NCI-H1694 (cell line): ENCODE measurements around the gene TAF6L.
"Not testable (repeated sequence)": the region's sequence is repeated elsewhere in the genome, so short reads cannot be mapped to it uniquely, and the experiment has no call there.

Source experiments
- DNase-seq: peaks from one replicate; lab custom pipeline; 2025; lab: John Stamatoyannopoulos, UW

Gene TAF6L

DNA sequence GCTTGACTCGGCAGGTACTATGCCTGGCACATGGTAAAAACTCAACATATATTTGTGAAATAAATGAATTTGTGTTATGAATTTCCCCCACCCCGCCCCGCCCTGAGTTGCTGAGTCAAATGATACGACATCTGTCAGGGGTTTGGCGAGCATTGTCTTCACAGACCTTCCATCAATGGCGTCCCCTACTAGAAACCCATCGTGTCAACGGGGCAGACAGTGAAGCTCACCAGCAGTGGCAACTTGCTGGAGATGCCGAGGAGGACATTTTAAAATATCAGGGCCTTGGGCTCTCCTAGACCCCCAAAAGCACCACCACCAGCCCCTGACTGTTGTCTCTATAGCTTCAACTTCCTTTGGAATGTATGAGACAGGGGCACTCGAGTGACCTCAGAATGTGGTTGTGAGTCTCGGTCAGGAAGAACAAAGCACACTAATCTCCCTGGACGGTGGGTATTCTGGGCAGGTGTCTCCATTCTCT lies 34.8 kb downstream of the TAF6L start:
- DNase-seq = no peak

DNA sequence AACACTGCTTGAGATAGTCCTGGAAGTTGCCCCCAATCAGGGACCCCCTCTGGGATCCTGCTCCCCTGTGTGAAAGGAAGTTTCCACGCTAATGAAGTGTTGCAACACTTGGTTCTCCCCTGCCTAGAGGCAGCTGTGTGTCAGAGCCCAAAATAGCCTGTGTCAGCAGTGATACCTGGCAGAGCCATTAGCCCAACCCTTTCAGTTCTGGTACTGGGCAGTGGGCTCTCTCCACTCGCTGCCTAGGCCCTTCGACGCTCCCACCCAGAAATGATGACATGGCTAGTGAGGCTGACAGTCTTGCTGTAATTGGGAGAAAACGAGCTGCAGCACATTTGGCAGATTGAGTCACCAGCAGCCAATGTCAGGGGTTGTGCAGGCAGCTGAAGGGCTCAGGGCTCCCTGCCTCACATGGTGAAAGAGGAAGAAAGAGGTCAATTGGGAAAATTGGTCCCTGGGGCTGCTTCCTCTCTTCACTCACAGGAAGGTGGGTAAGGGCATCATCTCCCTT lies 35.5 kb downstream of the TAF6L start:
- DNase-seq = no peak

- no peak for DNase-seq
These were observed 39.6 kb downstream of the TAF6L start for GRCh38 chr11:62810748-62811147.

GRCh38 chr11:62811659-62812058 lies 40.5 kb downstream of the TAF6L start:
- DNase-seq = no peak

GRCh38 chr11:62816557-62816956 lies 45.4 kb downstream of the TAF6L start:
- no peak for DNase-seq

DNA sequence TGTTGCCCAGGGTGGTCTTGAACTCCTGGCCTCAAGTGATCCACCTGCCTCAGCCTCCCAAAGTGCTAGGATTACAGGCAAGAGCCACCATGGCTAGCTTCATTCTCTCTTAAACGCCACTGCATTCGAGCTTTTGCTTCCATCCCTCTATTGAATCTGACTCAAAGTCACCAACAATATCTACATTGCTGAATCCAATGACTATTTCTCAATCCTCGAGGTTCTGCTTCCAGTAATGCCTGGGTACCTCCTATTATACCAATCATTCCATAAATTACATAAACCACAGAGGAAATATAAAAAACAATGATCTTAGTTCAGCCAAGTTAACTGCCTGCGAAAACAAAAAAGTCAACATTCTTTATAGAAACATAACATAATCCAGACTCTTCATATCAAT lies 45.9 kb downstream of the TAF6L start:
- no peak for DNase-seq

DNA sequence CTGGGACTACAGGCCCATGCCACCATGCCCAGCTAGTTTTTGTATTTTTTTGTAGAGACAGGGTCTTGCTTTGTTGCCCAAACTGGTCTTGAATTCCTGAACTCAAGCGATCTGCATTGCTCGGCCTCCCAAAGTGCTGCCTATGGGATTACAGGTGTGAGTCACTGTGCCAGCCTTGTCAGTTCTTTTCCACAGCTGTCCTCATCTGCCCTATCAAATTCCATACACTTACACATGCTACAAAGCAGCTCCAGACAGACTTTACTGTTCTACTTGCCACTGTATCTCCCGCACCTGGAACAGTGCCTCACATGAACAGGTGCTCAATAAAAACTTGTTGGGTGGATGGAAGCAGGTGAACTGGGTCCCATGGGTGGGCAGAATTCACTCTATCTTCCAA lies 52.5 kb downstream of the TAF6L start:
- DNase-seq = no peak

GRCh38 chr11:62828130-62828529 lies 56.9 kb downstream of the TAF6L start:
- not testable (repeated sequence) for DNase-seq

DNA sequence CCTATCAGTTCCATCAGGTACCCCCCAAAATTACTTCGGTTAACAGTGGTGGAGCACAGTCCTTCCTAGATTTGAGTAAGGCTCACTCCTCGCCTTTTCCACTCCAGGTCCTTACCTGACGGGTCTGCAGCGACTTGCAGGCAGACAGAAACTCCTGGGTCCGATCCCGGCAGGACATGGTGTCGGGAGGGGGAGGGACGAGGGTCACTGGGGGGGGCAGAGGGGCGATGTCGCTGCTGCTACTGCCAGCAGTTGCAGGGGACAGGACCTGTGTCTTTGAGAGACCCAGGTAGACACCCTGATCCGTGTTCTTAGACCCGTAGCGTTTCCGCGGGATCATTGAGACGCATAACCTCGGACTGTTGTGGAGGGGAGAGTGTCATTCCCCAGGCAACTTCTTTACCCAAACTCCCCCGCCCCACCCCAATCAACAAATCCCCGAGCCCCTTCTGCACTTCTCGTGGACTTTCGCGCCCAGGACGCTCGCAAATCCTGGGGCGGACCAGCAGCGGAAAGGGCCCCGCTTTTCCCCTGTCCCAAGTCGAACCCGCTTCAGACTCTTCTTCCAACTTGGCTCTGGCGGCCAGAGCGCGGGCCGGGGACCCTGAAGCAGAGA lies 59.8 kb downstream of the TAF6L start:
- DNase-seq = no peak

GRCh38 chr11:62831520-62832335 lies 60.5 kb downstream of the TAF6L start, which contains the start of gene STX5:
Gene STX5 (minus strand): TSS chr11:62832051. CDS start chr11:62831243, 808 bp downstream.
- peak; percentile 91 for DNase-seq

GRCh38 chr11:62832336-62833234 lies 61.4 kb downstream of the TAF6L start, which contains the start of gene TEX54:
Gene TEX54 (minus strand): TSS chr11:62832841.
- no peak for DNase-seq

DNA sequence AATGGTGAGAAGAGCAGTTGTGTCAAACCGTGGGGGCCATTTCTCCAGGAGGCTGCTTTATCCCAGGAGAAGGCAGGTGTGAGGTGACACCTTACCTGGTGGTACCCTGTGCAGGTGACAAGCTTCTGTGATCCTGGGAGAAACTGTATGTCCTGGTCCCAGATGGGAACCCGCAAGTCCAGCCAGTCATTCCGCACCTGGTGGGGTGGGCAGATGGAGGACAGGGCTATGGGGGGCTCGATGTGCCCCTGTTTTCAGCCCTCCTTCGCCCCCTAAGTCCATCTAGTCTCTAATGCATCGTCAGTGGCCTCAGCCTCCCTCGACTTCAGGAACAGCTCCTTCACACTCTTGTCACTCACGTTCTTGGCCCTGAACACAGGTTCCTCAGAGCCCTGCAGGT lies 64.1 kb downstream of the TAF6L start:
- DNase-seq = no peak
